GM21528 (cell line): Measurements from ENCODE around the gene PRPF4.
"Not testable (repeated sequence)": the region's sequence is repeated elsewhere in the genome, so short reads cannot be mapped to it uniquely, and the experiment has no call there.

Experiments used
- ATAC-seq: cut with Tn5 transposase; IDR thresholded peaks from one replicate; pipeline ENCODE4 v1.9.1; 2021; ENCODE audit warnings: mild to moderate bottlenecking, moderate library complexity; ENCODE audit not compliant: unreplicated experiment, low FRiP score

Gene PRPF4

GRCh38 chr9:113275157-113276131 is at the start of gene PRPF4, which contains the start of gene CDC26:
PRPF4 (plus strand) TSS chr9:113275658; CDS start chr9:113275744, 86 bp downstream.
CDC26 (minus strand) TSS chr9:113275572; CDS start chr9:113272507, 3,065 bp downstream.
- ATAC-seq, result peak; percentile 97

- ATAC-seq, result no peak
Measured at GRCh38 chr9:113227436-113227835, 48.0 kb upstream of the PRPF4 start.

- no peak for ATAC-seq
Measured at GRCh38 chr9:113228130-113228665, 47.3 kb upstream of the PRPF4 start.

GRCh38 chr9:113231701-113232100 is 43.8 kb upstream of the PRPF4 start:
- no peak for ATAC-seq

GRCh38 chr9:113235701-113236255 is 39.7 kb upstream of the PRPF4 start:
- not testable (repeated sequence) for ATAC-seq

- no peak for ATAC-seq
Measured at GRCh38 chr9:113237026-113237425, 38.4 kb upstream of the PRPF4 start.

- ATAC-seq, result no peak
Measured at GRCh38 chr9:113238202-113238858, 37.1 kb upstream of the PRPF4 start.

GRCh38 chr9:113238859-113239232 is 36.6 kb upstream of the PRPF4 start:
- ATAC-seq, result no peak

GRCh38 chr9:113241161-113241560 is 34.3 kb upstream of the PRPF4 start:
- ATAC-seq, result no peak

GRCh38 chr9:113244556-113244955 is 30.9 kb upstream of the PRPF4 start:
- no peak for ATAC-seq

- ATAC-seq, result no peak
Measured at GRCh38 chr9:113245894-113246293, 29.6 kb upstream of the PRPF4 start.

GRCh38 chr9:113246928-113247327 is 28.5 kb upstream of the PRPF4 start:
- ATAC-seq, result no peak

GRCh38 chr9:113247640-113248039 is 27.8 kb upstream of the PRPF4 start:
- ATAC-seq, result no peak

- ATAC-seq, result not testable (repeated sequence)
Measured at GRCh38 chr9:113249661-113250060, 25.8 kb upstream of the PRPF4 start.

- ATAC-seq, result no peak
Measured at GRCh38 chr9:113250807-113251206, 24.7 kb upstream of the PRPF4 start.

- ATAC-seq, result no peak
Measured at GRCh38 chr9:113254991-113255390, 20.5 kb upstream of the PRPF4 start.

GRCh38 chr9:113255438-113255837 is 20.0 kb upstream of the PRPF4 start:
- ATAC-seq, result no peak

- ATAC-seq, result no peak
Measured at GRCh38 chr9:113257863-113258262, 17.6 kb upstream of the PRPF4 start.

GRCh38 chr9:113258282-113258681 is 17.2 kb upstream of the PRPF4 start:
- ATAC-seq, result no peak

GRCh38 chr9:113261917-113262671 is 13.4 kb upstream of the PRPF4 start:
- ATAC-seq, result no peak
